SHP77 (cell line): ENCODE data around the gene ATG2B.
"Not testable (repeated sequence)": the region's sequence is repeated elsewhere in the genome, so short reads cannot be mapped to it uniquely, and the experiment has no call there.

Source experiments
- DNase-seq, 2 experiments: peaks; one replicate each; lab custom pipeline; 2025; lab: John Stamatoyannopoulos, UW

The ATG2B gene

DNA sequence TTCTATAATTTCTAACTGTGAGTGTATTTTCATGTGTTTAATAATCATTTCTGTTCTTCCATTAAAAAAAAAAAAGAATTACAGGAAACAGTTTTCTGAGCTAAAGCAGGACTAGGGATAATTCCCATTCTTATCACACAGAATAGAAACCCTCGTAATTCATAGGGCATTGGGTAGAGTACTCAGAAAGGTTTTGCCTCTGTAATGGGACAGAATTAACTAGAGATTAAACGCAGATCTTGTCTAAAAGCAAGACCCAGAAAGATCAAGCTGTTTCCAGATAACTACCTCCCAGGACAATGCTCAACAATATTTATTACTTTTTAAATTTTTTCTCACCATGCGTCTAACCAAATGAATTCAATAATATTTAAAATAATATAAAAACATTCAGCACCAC lies 10.4 kb upstream of the ATG2B start:
- no peak for DNase-seq

- DNase-seq = no peak
Measured at GRCh38 chr14:96370528-96370927, 7.4 kb upstream of the ATG2B start.

GRCh38 chr14:96368534-96368933 lies 5.4 kb upstream of the ATG2B start:
- DNase-seq = no peak

GRCh38 chr14:96364962-96365361 lies 1.8 kb upstream of the ATG2B start:
- DNase-seq = no peak

- DNase-seq = peak; percentile 10 to 22
Measured at GRCh38 chr14:96363751-96364336, 703 bp upstream of the ATG2B start.

DNA sequence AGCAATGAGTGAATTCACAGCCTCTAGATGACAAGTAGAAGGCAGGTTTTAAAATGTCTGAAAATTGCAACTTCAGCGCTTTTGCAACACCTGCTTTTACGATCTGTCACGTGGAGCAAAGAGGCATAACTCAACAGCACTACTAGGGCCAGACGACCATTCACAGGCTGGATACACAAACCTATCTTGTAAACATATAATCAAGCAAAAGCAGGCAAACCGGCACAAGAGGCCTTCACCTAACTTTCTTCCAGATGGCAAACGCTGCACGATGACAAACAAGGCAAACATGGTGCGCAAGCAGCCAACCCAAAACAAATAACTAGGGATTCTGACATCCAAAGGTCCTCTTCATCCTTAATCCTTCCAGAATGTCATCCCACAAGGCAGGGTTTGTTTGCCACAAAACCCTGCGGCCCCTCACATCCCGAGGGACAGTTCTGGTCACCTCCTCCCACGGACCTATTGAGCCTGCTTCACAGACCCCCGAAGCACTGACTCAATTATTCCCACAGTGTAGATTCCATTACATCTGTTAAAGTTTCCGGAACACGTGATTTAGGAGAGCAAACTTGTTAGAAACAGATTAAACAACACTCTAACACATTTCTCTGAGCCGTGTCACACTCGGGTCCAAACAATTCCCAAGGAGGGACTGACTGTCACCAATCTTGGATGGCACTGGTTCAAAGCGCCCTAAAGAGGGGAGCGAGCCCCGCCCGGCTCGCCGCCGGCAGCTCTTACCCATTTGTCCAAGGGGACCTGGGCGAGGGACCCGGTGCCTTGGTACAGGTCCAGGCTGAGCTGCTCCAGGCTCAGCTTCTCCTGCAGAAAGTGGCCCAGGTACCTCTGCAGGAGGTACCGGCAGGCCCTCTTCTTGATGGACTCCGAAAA lies 823 bp downstream of the ATG2B start:
- peak; percentile 48 to 80 for DNase-seq

DNA sequence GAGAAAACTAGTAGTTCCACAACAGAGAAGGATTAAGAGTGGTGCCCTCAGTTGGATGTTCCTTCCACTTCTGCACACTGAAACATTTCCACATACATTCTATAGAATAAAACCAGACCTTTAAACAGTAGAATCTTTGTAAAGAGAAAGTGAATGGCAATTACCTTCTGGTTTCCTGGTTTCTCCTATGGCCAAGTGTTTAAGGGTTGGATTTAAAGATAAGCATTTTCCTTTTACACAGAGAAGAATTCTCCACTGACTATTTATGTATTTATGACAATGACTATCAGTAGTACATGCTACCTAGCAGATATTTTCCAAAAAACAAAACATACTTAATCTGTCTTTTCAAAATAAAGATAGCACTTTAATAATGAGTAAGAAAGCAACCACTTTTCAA lies 3.2 kb downstream of the ATG2B start:
- DNase-seq = no peak

- DNase-seq = no peak
Measured at GRCh38 chr14:96357216-96357615, 5.9 kb downstream of the ATG2B start.

GRCh38 chr14:96354246-96354645 lies 8.9 kb downstream of the ATG2B start:
- no peak for DNase-seq

DNA sequence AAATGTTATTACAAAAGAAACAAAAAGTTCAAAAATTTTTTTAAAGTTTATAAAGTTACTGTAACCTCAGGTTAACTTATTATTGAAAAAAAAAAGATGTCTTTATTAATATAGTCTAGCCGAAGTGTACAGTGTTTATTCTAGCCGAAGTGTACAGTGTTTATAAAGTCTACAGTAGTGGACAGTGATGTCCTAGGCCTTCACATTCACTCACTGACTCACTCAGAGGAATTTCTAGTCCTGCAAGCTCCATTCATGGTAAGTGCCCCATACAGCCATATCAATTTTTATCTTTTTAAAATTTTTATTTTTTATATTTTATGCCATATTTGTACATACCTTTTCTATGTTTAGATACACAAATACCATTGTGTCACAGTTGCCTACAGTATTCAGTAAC lies 10.4 kb downstream of the ATG2B start:
- no peak for DNase-seq

DNA sequence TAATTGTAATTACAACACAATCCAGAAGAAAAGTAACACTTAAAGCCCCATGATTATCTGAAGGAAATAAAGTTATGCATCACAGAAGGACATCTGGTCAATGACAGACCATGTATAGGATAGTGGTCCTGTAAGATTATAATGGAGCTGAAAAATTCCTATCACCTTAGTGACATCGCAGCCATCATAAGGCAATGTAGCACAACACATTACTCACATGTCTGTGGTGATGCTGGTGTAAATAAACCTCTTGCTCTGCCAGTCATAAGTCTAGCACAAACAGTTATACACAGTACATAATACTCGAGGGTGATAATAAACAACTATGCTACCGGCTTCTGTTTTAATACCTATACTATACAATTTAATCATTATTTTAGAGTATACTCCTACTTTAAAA lies 11.2 kb downstream of the ATG2B start:
- no peak for DNase-seq

- no peak for DNase-seq
Measured at GRCh38 chr14:96349286-96350075, 13.7 kb downstream of the ATG2B start.

DNA sequence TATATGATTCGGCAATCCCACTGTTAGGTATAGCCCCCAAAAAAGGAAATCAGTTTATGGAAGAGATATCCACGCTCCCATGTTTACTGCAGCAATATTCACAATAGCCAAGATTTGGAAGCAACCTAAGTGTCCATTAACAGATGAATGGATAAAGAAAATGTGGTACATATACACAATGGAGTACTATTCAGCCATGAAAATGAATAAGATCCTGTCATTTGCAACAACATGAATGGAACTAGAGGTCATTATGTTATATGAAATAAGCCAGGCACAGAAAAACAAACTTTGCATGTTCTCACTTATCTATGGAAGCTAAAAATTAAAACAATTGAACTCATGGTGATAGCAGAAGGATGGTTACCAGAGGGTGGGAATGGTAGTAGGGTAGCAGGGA lies 15.2 kb downstream of the ATG2B start:
- DNase-seq = not testable (repeated sequence)

DNA sequence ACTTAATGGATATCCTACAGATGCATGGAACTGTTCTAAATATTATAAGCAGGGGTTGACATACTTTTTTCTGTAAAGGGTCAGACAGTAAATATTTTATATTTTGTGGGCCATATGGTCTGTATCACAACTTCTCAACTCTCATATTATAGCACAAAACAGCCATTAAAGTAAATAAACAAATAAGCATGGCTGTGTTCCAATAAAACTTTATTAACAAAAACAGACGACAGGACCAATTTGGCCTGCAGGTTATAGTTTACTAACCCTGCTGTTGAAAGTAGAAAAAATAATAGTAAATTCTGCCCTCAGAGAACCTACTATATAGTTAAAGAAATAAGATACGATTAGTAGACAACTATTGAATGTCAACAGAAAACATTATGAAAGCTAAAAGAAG lies 17.5 kb downstream of the ATG2B start:
- DNase-seq = no peak

GRCh38 chr14:96341323-96341722 lies 21.8 kb downstream of the ATG2B start:
- DNase-seq = no peak

DNA sequence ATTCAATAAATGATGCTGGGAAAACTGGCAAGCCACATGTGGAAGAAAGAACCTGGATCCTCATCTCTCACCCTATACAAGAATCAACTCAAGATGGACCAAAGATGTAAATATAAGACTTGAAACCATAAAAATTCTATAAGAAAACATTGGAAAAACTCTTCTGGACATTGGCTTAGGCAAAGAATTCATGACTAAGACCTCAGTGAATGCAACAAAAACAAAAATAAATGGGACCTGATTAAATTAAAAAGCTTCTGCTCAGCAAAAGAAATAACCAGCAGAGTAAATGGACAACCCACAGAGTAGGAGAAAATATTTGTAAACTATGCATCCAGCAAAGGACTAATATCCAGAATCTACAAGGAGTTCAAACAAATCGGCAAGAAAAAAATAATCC lies 24.6 kb downstream of the ATG2B start:
- DNase-seq = no peak

DNA sequence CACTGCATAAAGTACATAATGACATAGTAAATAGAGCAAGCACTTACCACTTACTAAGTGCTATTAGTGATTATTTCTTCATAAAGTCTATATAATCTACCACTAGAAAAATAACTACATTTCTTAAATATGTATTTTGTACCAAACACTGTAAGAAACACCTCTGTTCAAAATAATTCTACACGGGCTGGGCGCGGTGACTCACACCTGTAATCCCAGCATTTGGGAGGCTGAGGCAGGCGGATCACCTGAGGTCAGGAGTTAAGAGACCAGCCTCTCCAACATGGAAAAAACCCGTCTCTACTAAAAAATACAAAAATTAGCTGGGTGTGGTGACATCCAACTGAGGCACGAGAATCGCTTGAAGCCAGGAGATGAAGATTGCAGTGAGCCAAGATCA lies 38.9 kb downstream of the ATG2B start:
- DNase-seq = no peak

- no peak for DNase-seq
Measured at GRCh38 chr14:96320605-96321004, 42.5 kb downstream of the ATG2B start.

DNA sequence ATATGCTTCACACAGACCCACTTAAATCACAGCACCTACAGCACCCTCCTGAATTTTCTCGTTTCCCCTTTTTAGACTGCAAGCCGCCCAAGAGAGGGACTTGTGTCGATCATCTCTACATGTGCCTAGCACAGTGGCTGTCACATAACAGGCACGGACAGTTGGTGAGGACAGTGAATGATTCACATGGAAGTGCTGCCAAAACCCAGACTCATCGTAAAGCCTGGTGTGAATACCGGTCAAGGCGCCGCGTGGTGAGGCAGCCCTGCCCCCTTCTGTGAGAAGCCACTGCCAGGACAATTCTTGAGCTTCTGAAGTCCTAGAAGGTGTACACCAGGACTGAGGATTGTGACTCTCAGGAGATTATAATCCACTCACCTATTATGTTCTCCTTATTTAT lies 44.3 kb downstream of the ATG2B start:
- DNase-seq = no peak

DNA sequence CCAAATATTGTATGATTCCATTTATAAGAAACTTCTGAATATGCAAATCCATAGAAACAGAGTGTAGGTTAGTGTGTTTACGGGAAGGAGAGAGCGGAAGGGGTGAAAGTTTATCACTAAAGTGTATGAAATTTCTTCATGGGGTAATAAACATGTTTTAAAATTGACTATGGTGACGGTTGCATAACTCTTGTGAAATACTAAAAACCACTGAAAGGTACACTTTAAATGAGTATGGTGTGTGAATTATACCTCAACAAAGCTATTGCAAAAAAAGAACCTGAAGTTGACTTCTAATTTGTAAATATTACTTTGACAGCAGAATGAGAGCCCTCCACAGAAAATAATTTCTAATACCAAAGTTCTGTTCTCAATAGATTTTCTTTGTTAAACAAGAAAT lies 47.1 kb downstream of the ATG2B start:
- no peak for DNase-seq

- DNase-seq = no peak
Measured at GRCh38 chr14:96310906-96311305, 52.2 kb downstream of the ATG2B start.

DNA sequence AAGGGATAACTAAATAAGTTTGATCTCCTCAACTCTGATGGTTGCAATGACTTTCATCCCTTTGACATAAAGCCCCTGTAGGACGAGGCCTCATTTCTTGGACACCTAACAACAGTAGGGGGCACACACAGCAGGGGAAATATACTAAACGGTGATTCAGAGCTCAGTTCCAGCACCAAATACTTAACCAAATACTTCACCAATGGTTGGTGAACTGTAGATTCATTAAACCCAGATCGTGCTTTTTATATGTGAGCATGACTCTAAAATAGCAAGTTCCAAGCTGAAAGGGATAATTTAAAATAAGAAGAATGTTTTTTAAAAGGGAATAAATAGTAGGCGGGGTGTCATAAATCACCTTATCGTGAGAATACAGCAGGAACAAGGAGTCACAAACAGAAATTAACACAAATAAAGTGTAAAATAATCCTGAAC lies 53.2 kb downstream of the ATG2B start:
- no peak for DNase-seq
